Suprapubic skin (tissue), 4 donors: Measurements from ENCODE around the gene GPR137B.

Experiments used
- CTCF ChIP-seq, 2 donors: fragments of 200-600 bp in 1 of 2; fragments of 450-650 bp in 1 of 2; sonication (generic) in 1 of 2; IDR thresholded peaks; one replicate each; pipeline ENCODE4 v1.5.1; 2016 to 2019; ENCODE audit warnings: antibody characterized with exemption in 2 of 2, mild to moderate bottlenecking in 1 of 2, moderate library complexity in 1 of 2
- EP300 ChIP-seq: sonication (generic); formaldehyde crosslinking; IDR thresholded peaks from one replicate; pipeline ENCODE4 v1.6.1; 2017; ENCODE audit warnings: antibody characterized with exemption
- POLR2A ChIP-seq, 2 donors: fragments of 450-650 bp; IDR thresholded peaks; one replicate each; pipeline ENCODE4 v1.6.1; 2017; ENCODE audit warnings: antibody characterized with exemption in 2 of 2, mild to moderate bottlenecking in 2 of 2, moderate library complexity in 2 of 2
- POLR2AphosphoS5 ChIP-seq, 3 donors: sonication (generic); formaldehyde crosslinking; IDR thresholded peaks; one replicate each; pipeline ENCODE4 v1.6.1; 2017; ENCODE audit warnings: antibody characterized with exemption in 3 of 3

- TF ChIP-seq CTCF (IDR thresholded peaks at IDR 0.05) (no peak), POLR2AphosphoS5 (IDR thresholded peaks at IDR 0.05) (no peak), POLR2A (IDR thresholded peaks at IDR 0.05) (no peak), EP300 (no peak)
These were observed 92.8 kb downstream of the GPR137B start for GRCh38 chr1:236235116-236235515.
